ENCODE data around the gene NEURL2. TPM values are rescaled to one million over a fixed set of nuclear protein-coding genes. Genes with fewer than 3 reads are reported as not detected.

The NEURL2 gene
- total RNA-seq, 1 experiment from 2014 or later: 2.3 TPM

- Histone ChIP-seq H3K4me2 (ENCODE audit: low read length) (no peak overlapping the region), H3K79me2 (ENCODE audit: low read length) (peaks cover 43% of the 10 kb centered on the region), H3K4me1 (ENCODE audit: insufficient read depth, low read length) (peaks cover 22% of the 10 kb centered on the region), H2AFZ (ENCODE audit: low read length) (no peak overlapping the region), H3K9me3 (ENCODE audit: low read length) (no peaks in the 10 kb centered on the region), H3K9me2 (replicated peaks; ENCODE audit: low read length) (no peaks in the 10 kb centered on the region), H3K27me3 (ENCODE audit: low read length) (no peaks in the 10 kb centered on the region), H3K9ac (ENCODE audit: low read length) (no peak overlapping the region), H3F3A (ENCODE audit: low read length, unreplicated experiment) (no peaks in the 10 kb centered on the region), H4K20me1 (ENCODE audit: low read length) (no peaks in the 10 kb centered on the region), H3K27ac (ENCODE audit: low read length) (no peak overlapping the region), H3K4me3 (ENCODE audit: low read length) (no peak overlapping the region), H3K36me3 (ENCODE audit: low read depth, low read length) (peaks cover 14% of the 10 kb centered on the region)
- ATAC-seq (no peak), DNase-seq (no peak)
- TF ChIP-seq CTCF (conservative IDR thresholded peaks at IDR 0.05; ENCODE audit: low read depth, low read length) (no peak), EZH2 (IDR thresholded peaks at IDR 0.05; ENCODE audit: low read length, unreplicated experiment) (no peak), EZH2phosphoT487 (IDR thresholded peaks at IDR 0.05; ENCODE audit: borderline replicate concordance, low read length) (no peak)
- intact Hi-C loops (cut with micrococcal nuclease): no loop called here
- CTCF ChIA-PET: no interaction called here
- BruUV-seq (replicated peaks): no TSS peak
- POLR2A ChIA-PET (ENCODE audit: unreplicated experiment): no interaction called here
Observed at GRCh38 chr20:45883100-45883469, 7.9 kb downstream of the NEURL2 start.

- intact Hi-C loops (cut with micrococcal nuclease): no loop called here
Observed at GRCh38 chr20:45882469-45883099, 8.4 kb downstream of the NEURL2 start.

More at GRCh38 chr20:45882469-45883099, 8.4 kb downstream of the NEURL2 start:
- ChIA-PET CTCF (no interaction called here), POLR2A (ENCODE audit: unreplicated experiment) (no interaction called here)
- DNase-seq (no peak), ATAC-seq (no peak)
- no peak overlapping the region for H3K9ac ChIP-seq (ENCODE audit: low read length)
- TF ChIP-seq EZH2 (IDR thresholded peaks at IDR 0.05; ENCODE audit: low read length, unreplicated experiment) (no peak), EZH2phosphoT487 (IDR thresholded peaks at IDR 0.05; ENCODE audit: borderline replicate concordance, low read length) (no peak), CTCF (conservative IDR thresholded peaks at IDR 0.05; ENCODE audit: low read depth, low read length) (no peak)
- no TSS peak for BruUV-seq (replicated peaks)
- H3K4me3 ChIP-seq (ENCODE audit: low read length): no peak overlapping the region
- peaks cover 43% of the 10 kb centered on the region for H3K79me2 ChIP-seq (ENCODE audit: low read length)
- no peaks in the 10 kb centered on the region for H3K9me2 ChIP-seq (replicated peaks; ENCODE audit: low read length)
- H3K27me3 ChIP-seq (ENCODE audit: low read length): no peaks in the 10 kb centered on the region
- no peak overlapping the region for H2AFZ ChIP-seq (ENCODE audit: low read length)
- no peak overlapping the region for H3K4me2 ChIP-seq (ENCODE audit: low read length)
- H4K20me1 ChIP-seq (ENCODE audit: low read length): no peaks in the 10 kb centered on the region
- H3K36me3 ChIP-seq (ENCODE audit: low read depth, low read length): peaks cover 14% of the 10 kb centered on the region
- peaks cover 22% of the 10 kb centered on the region for H3K4me1 ChIP-seq (ENCODE audit: insufficient read depth, low read length)
- H3F3A ChIP-seq (ENCODE audit: low read length, unreplicated experiment): no peaks in the 10 kb centered on the region
- H3K9me3 ChIP-seq (ENCODE audit: low read length): no peaks in the 10 kb centered on the region
- H3K27ac ChIP-seq (ENCODE audit: low read length): no peak overlapping the region
